DND-41 (cell line): ENCODE data around the gene SLC5A9.

Experiments used
- ATAC-seq: fragments of 200-7000 bp; cut with Tn5 transposase; 3 replicates; pipeline ENCODE4 v1.9.1; 2021; ENCODE audit warnings: low read depth; ENCODE audit not compliant: insufficient read depth
- DNase-seq: peaks from one replicate; pipeline ENCODE4 v3.0.0-alpha.2; 2020
- H2AFZ ChIP-seq: 2 replicates; pipeline ENCODE4 v1.6.0; 2012; ENCODE audit warnings: low read depth, low read length
- H3K27ac ChIP-seq: 2 replicates; pipeline ENCODE4 v1.5.1; 2012; ENCODE audit warnings: low read length, inconsistent platforms
- H3K27me3 ChIP-seq: fragments of 200-600 bp; sonication (generic); 2 replicates; pipeline ENCODE4 v1.6.0; 2012; ENCODE audit warnings: low read length, mild to moderate bottlenecking, inconsistent platforms; ENCODE audit not compliant: insufficient read depth, poor library complexity
- H3K36me3 ChIP-seq: 2 replicates; pipeline ENCODE4 v1.5.1; 2012; ENCODE audit warnings: low read length, inconsistent platforms; ENCODE audit not compliant: insufficient read depth
- H3K4me1 ChIP-seq: 2 replicates; pipeline ENCODE4 v1.5.1; 2012; ENCODE audit warnings: mild to moderate bottlenecking, low read length; ENCODE audit not compliant: insufficient read depth
- H3K4me2 ChIP-seq: 2 replicates; pipeline ENCODE4 v1.6.0; 2012; ENCODE audit warnings: mild to moderate bottlenecking, moderate library complexity, low read length, inconsistent platforms; ENCODE audit not compliant: insufficient read depth
- H3K4me3 ChIP-seq, 2 experiments: fragments of 200-600 bp in 1 of 2; shearing (Covaris generic) in 1 of 2; 2 replicates each; pipeline ENCODE4 v1.5.1; 2012 to 2016; ENCODE audit warnings: inconsistent platforms in 2 of 2, low read length in 2 of 2, mild to moderate bottlenecking in 2 of 2, low read depth in 1 of 2, moderate library complexity in 1 of 2
- H3K79me2 ChIP-seq: 2 replicates; pipeline ENCODE4 v1.6.0; 2012; ENCODE audit warnings: low read length, inconsistent platforms; ENCODE audit not compliant: insufficient read depth
- H3K9ac ChIP-seq: 2 replicates; pipeline ENCODE4 v1.6.0; 2012; ENCODE audit warnings: low read depth, mild to moderate bottlenecking, inconsistent platforms, low read length, moderate library complexity
- H3K9me3 ChIP-seq: 2 replicates; pipeline ENCODE4 v1.5.1; 2012; ENCODE audit warnings: low read length, moderate library complexity, mild to moderate bottlenecking, inconsistent platforms; ENCODE audit not compliant: insufficient read depth, severe bottlenecking
- H4K20me1 ChIP-seq: 2 replicates; pipeline ENCODE4 v1.6.0; 2012; ENCODE audit warnings: low read length; ENCODE audit not compliant: insufficient read depth
- CTCF ChIP-seq: IDR thresholded peaks from 2 replicates; pipeline ENCODE4 v1.5.1; 2012; ENCODE audit warnings: borderline replicate concordance, low read length, moderate library complexity, mild to moderate bottlenecking; ENCODE audit not compliant: poor library complexity, severe bottlenecking; ENCODE audit errors: extremely low read depth
- EZH2 ChIP-seq: IDR thresholded peaks from 3 replicates; pipeline ENCODE4 v1.6.1; 2012; ENCODE audit warnings: borderline replicate concordance, low read depth, mild to moderate bottlenecking, moderate library complexity, low read length, inconsistent platforms; ENCODE audit not compliant: severe bottlenecking

The SLC5A9 gene

GRCh38 chr1:48221657-48222056, 859 bp upstream of the SLC5A9 start:
- H3K9me3 ChIP-seq: no peaks in the 10 kb centered on the region
- no peak overlapping the region for H2AFZ ChIP-seq
- H4K20me1 ChIP-seq: no peaks in the 10 kb centered on the region
- H3K4me1 ChIP-seq: no peaks in the 10 kb centered on the region
- no peak overlapping the region for H3K4me2 ChIP-seq
- no peak overlapping the region for H3K27ac ChIP-seq
- H3K4me3 ChIP-seq: no peak overlapping the region
- H3K36me3 ChIP-seq: no peaks in the 10 kb centered on the region
- no peaks in the 10 kb centered on the region for H3K79me2 ChIP-seq
- TF ChIP-seq EZH2 (no peak), CTCF (no peak)
- H3K27me3 ChIP-seq: no peaks in the 10 kb centered on the region
- ATAC-seq (no peak), DNase-seq (no peak)
- no peak overlapping the region for H3K9ac ChIP-seq

GRCh38 chr1:48223366-48224240, 1.1 kb downstream of the SLC5A9 start:
- Histone ChIP-seq H3K9ac (no peak overlapping the region), H3K4me2 (no peak overlapping the region), H3K27me3 (no peaks in the 10 kb centered on the region), H3K27ac (no peak overlapping the region), H2AFZ (no peak overlapping the region), H3K9me3 (no peaks in the 10 kb centered on the region), H3K4me3 (no peak overlapping the region), H4K20me1 (no peaks in the 10 kb centered on the region), H3K79me2 (no peaks in the 10 kb centered on the region), H3K4me1 (no peaks in the 10 kb centered on the region), H3K36me3 (no peaks in the 10 kb centered on the region)
- TF ChIP-seq CTCF (no peak), EZH2 (no peak)
- ATAC-seq: no peak
- DNase-seq: no peak

- no peaks in the 10 kb centered on the region for H3K79me2 ChIP-seq
- H3K36me3 ChIP-seq: no peaks in the 10 kb centered on the region
- H3K4me1 ChIP-seq: no peaks in the 10 kb centered on the region
- TF ChIP-seq EZH2 (no peak), CTCF (no peak)
- H3K9me3 ChIP-seq: no peaks in the 10 kb centered on the region
- no peak for ATAC-seq
- H2AFZ ChIP-seq: no peak overlapping the region
- no peak overlapping the region for H3K27ac ChIP-seq
- no peak overlapping the region for H3K4me3 ChIP-seq
- H3K9ac ChIP-seq: no peak overlapping the region
- H4K20me1 ChIP-seq: no peaks in the 10 kb centered on the region
- no peaks in the 10 kb centered on the region for H3K27me3 ChIP-seq
- no peak for DNase-seq
- no peak overlapping the region for H3K4me2 ChIP-seq
Measured at GRCh38 chr1:48224791-48225190, 2.3 kb downstream of the SLC5A9 start.
